NCI-H2196 (cell line): ENCODE data around the gene RPL15.

ENCODE experiments used
- DNase-seq: peaks from one replicate; lab custom pipeline; 2025; ENCODE audit not compliant: unreplicated experiment; lab: John Stamatoyannopoulos, UW

The RPL15 gene

DNA sequence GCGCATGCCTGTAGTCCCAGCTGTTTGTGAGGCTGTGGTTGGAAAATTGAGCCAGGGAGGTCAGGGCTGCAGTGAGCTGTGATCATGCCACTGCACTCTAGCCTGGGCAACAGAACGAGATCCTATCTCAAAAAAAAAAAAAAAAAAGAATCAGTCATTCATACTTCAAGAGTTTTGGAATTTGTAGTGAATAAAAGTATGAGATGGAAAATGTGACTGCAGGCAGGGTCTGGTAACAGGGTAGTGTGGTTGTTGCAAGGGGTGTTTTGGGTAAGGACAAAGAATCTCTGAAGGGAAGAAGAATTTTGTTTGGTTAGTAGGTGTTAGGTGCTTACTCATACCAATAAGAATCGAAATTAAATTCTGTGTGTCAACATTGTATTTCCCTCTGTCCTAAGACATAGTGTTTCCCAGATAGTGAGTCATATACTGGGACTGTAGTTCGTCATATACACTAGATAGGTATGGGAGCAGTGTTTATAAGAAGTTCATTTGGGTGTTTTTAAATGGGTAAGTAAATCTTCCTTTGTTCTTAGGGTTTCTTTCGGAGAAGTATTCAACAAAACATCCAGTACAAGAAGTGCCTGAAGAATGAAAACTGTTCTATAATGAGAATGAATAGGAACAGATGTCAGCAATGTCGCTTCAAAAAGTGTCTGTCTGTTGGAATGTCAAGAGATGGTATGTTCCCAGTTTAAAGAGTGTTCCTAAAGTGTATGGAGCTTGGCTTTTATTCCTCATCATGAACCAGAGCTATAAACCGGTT is 42.4 kb downstream of the RPL15 start:
- DNase-seq: no peak

DNA sequence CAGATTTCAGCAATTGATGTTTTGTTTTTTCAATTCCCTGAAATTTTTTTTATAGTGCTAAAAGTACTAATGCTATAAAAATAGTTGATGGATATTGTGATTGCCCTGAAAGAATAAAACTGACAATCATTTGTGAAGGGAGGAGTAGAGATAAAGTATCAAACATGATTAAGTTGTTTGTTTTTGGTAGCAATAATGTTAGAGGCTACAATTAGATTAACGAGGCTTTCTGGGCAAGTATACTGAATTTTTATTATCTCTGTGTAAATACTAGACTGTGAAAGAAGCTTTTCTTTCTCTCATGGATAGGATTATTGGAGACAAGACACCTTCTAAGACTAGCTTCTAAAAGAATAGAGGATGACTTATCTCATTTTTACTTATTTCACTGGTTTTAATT is 43.7 kb downstream of the RPL15 start:
- no peak for DNase-seq

DNA sequence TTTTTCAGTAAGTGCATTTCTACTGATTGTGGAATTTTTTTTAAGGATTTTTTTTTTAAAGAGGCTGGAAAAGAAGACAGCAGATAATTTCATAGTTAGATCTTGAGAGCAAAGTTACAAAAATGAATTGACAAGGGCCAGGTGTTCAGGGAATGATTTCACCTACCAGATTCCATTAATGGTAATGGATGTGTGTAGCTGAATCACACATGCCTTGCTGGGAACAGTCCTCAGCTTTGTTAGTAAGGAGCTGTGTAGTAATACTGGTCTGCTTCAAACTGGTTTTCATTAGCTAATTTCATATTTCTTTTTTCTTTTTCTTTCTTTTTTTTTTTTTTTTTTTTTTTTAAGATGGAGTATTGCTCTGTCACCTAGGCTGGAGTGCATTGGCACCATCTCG is 44.1 kb downstream of the RPL15 start:
- DNase-seq: no peak

DNA sequence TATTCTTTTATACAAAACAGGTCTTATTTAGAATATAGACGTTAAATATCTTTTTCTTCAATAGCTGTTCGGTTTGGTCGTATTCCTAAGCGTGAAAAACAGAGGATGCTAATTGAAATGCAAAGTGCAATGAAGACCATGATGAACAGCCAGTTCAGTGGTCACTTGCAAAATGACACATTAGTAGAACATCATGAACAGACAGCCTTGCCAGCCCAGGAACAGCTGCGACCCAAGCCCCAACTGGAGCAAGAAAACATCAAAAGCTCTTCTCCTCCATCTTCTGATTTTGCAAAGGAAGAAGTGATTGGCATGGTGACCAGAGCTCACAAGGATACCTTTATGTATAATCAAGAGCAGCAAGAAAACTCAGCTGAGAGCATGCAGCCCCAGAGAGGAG is 45.0 kb downstream of the RPL15 start:
- no peak for DNase-seq

DNA sequence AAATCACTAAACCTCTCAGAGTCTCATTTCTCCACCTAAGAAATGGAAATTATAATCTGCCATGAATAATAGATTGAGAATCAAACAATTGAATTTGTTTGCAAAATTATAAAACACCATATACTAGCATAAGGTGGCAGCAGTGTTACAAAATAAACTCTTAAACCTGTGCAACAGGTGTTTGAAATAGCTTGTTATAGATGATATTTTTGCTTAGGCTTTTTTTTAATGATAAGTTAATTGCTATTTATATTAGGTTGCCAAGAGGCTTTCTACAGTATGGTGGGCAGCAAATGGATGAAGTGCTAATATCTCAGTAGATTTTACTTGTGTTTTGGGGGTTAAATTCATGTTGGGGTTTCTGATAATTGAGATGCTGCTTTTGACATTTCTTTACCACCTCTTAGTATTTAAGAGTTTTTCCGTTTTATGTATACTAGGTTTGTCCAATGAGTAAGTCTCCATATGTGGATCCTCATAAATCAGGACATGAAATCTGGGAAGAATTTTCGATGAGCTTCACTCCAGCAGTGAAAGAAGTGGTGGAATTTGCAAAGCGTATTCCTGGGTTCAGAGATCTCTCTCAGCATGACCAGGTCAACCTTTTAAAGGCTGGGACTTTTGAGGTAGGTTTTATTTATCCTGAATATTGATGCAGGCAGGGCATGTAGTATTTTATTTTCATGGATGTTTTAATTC is 47.8 kb downstream of the RPL15 start:
- no peak for DNase-seq

DNA sequence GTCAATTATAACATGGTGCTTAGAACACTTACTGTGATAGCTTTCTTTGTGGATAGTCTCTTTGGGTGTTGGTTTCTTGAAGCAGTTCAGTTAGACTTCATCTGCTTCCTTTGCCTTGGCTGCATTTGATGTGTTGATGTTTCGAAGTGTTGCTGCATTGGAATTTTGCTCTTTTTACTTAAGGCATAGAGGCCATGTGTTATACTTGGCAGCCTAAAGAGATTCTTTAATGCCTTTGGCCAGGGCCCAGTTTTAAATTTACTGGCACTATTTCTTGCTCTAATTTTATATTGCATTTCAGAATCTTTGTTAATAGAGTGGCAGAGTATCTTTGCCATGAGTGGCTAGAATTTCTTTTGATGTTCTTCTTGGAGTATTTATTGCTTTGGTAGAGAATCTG is 49.4 kb downstream of the RPL15 start:
- DNase-seq: no peak

DNA sequence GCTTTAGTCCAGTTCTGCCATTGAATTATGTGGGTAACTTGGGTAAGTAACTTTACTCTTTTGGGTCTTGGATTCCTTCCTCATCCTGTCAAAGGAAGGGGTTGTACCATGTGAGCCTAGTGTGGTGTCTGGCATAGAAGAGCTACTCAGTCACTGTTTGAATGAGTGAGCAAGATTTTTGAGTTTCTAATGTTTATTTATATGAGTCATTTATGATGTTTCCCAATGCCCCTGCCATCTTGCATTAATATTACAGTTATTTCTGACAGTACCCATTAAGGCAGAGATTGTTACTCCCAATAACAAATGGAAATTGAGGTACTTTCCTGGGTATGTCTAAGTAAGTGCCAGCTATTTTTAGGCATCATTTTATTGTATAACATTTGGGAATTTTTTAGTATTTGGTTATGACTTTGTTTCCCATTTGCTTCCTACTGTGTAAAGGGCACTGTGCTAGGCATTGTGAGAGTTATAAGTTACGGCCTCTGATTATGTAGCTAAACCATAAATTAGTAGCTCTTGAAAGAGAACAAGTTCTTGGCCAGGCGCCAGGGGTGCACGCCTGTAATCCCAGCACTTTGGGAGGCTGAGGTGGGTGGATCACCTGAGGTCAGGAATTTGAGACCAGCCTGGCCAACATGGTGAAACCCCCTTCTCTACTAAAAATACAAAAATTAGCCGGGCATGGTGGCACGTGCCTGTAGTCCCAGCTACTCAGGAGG is 51.7 kb downstream of the RPL15 start:
- no peak for DNase-seq

DNA sequence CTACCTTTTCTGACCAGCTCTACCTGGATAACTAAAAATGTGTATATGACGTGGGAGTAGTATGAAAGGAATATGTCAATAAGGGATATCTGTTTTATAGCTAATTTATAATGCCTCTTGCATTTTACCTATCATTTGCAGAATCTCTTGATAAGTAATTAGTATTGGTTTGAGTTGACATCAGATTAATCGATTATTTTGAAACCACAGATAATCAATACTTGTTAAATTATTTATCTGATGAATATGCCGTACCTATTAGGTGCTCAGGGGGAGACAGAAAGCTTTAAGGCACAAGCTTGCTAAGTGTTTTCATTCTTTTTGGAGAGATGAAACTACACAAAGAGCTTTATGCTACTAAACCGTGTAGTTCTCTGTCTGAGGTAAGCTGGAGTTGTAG is 52.5 kb downstream of the RPL15 start:
- no peak for DNase-seq
